Neural cell (in vitro differentiated cells): Measurements from ENCODE around the gene TSPO2.

Experiments
- CTCF ChIP-seq: fragments of 450-650 bp; IDR thresholded peaks from 2 replicates; pipeline ENCODE4 v1.5.1; 2014; ENCODE audit warnings: antibody characterized with exemption, mild to moderate bottlenecking, moderate library complexity; ENCODE audit not compliant: poor library complexity, severe bottlenecking
- MXI1 ChIP-seq: fragments of 450-650 bp; conservative IDR thresholded peaks from 2 replicates; pipeline ENCODE4 v1.6.1; 2014; ENCODE audit warnings: antibody characterized with exemption, mild to moderate bottlenecking; ENCODE audit not compliant: poor library complexity, severe bottlenecking
- POLR2AphosphoS5 ChIP-seq: IDR thresholded peaks from 2 replicates; pipeline ENCODE4 v1.6.1; 2012
- REST ChIP-seq: IDR thresholded peaks from 2 replicates; pipeline ENCODE4 v1.6.1; 2012; ENCODE audit warnings: borderline replicate concordance

GRCh38 chr6:41071501-41071922 is 29.2 kb downstream of the TSPO2 start:
- no peak for TF ChIP-seq POLR2AphosphoS5
- TF ChIP-seq CTCF: no peak
- no peak for TF ChIP-seq REST
- TF ChIP-seq MXI1: no peak
